B cell (primary cell): ENCODE measurements around the gene FLNA. TPM values are rescaled to one million over a fixed set of nuclear protein-coding genes. Genes with fewer than 3 reads are reported as not detected.

Experiments
- ATAC-seq: fragments of 200-7000 bp; cut with Tn5 transposase; one replicate; pipeline ENCODE4 v1.10.0; 2021; ENCODE audit warnings: low read depth, mild to moderate bottlenecking, moderate number of reproducible peaks, moderate library complexity
- CTCF ChIA-PET: fragments of 350-600 bp; sonication (Branson Sonifier 250); formaldehyde crosslinking; loops from one replicate; lab custom pipeline; 2021; ENCODE audit warnings: antibody characterized with exemption, inconsistent platforms; lab: Charles Lee
- POLR2A ChIA-PET: fragments of 350-600 bp; sonication (Branson Sonifier 250); formaldehyde crosslinking; loops from one replicate; lab custom pipeline; 2021; ENCODE audit warnings: antibody characterized with exemption; lab: Charles Lee
- DNase-seq: peaks from one replicate; pipeline ENCODE4 v3.0.0; 2013
- H2AFZ ChIP-seq: 2 replicates; pipeline ENCODE4 v1.6.1; 2012; ENCODE audit warnings: mild to moderate bottlenecking, low read depth, low read length; ENCODE audit not compliant: insufficient read depth, poor library complexity, severe bottlenecking
- H3K27ac ChIP-seq, 2 donors: 1 replicate in 1 of 2; 2 replicates in 1 of 2; pipeline ENCODE4 v1.5.1; 2012 to 2013; ENCODE audit warnings: low read length in 2 of 2, mild to moderate bottlenecking in 2 of 2, moderate library complexity in 1 of 2
- H3K27me3 ChIP-seq, 4 experiments: fragments of 200-600 bp in 1 of 4; sonication (generic) in 1 of 4; replicated peaks in 1 of 4; 1 replicate in 2 of 4; 2 replicates in 2 of 4; pipeline versions ENCODE4 v1.6.1 to v1.7.0; 2013 to 2016; ENCODE audit warnings: low read length in 3 of 4, mild to moderate bottlenecking in 2 of 4, mixed read lengths in 1 of 4, moderate library complexity in 1 of 4; ENCODE audit not compliant: insufficient read depth in 4 of 4, control insufficient read depth in 3 of 4; ENCODE audit errors: control extremely low read depth in 1 of 4
- H3K36me3 ChIP-seq, 2 experiments: replicated peaks in 1 of 2; 1 replicate in 1 of 2; 2 replicates in 1 of 2; pipeline versions ENCODE4 v1.6.1 to v1.7.1; 2013; ENCODE audit warnings: low read length in 1 of 2; ENCODE audit not compliant: insufficient read depth in 2 of 2, control insufficient read depth in 1 of 2; ENCODE audit errors: control extremely low read depth in 1 of 2, extremely low read depth in 1 of 2
- H3K4me1 ChIP-seq, 2 donors: fragments of 200-600 bp in 1 of 2; sonication (generic) in 1 of 2; 1 replicate in 1 of 2; 2 replicates in 1 of 2; pipeline versions ENCODE4 v1.5.1 to v1.6.1; 2013 to 2017; ENCODE audit warnings: low read length in 2 of 2; ENCODE audit not compliant: control insufficient read depth in 2 of 2, insufficient read depth in 2 of 2
- H3K4me2 ChIP-seq: replicated peaks from 2 replicates; pipeline ENCODE3; 2012; ENCODE audit warnings: mild to moderate bottlenecking, low read depth, low read length; ENCODE audit not compliant: poor library complexity, severe bottlenecking
- H3K4me3 ChIP-seq, 5 experiments: fragments of 200-600 bp in 1 of 5; sonication (generic) in 1 of 5; 1 replicate in 3 of 5; 2 replicates in 2 of 5; pipeline versions ENCODE4 v1.5.1 to v1.7.0; 2011 to 2016; ENCODE audit warnings: low read length in 4 of 5, mild to moderate bottlenecking in 4 of 5, low read depth in 2 of 5, control low read depth in 1 of 5, moderate library complexity in 1 of 5; ENCODE audit not compliant: insufficient read depth in 1 of 5; ENCODE audit errors: control extremely low read depth in 1 of 5, extremely low read depth in 1 of 5
- H3K79me2 ChIP-seq: fragments of 200-600 bp; sonication (generic); one replicate; pipeline ENCODE4 v1.6.0; 2016; ENCODE audit warnings: low read length; ENCODE audit not compliant: control insufficient read depth, insufficient read depth
- H3K9ac ChIP-seq: fragments of 200-600 bp; sonication (generic); 2 replicates; pipeline ENCODE4 v1.6.1; 2017; ENCODE audit warnings: mild to moderate bottlenecking, low read length, moderate library complexity
- H3K9me3 ChIP-seq, 3 donors: one replicate each; pipeline versions ENCODE4 v1.6.1 to v1.7.1; 2013; ENCODE audit warnings: low read length in 2 of 3; ENCODE audit not compliant: control insufficient read depth in 2 of 3, insufficient read depth in 1 of 3; ENCODE audit errors: control extremely low read depth in 1 of 3
- H4K20me1 ChIP-seq: 2 replicates; pipeline ENCODE4 v1.6.0; 2012; ENCODE audit warnings: mild to moderate bottlenecking, low read length; ENCODE audit not compliant: insufficient read depth, control insufficient read depth, poor library complexity, severe bottlenecking
- H3K27ac Mint-ChIP-seq: one replicate; pipeline ENCODE4 v1.8.0; 2021; ENCODE audit warnings: mixed read lengths
- H3K27me3 Mint-ChIP-seq: one replicate; pipeline ENCODE4 v1.8.0; 2021; ENCODE audit warnings: mixed read lengths
- H3K4me1 Mint-ChIP-seq: one replicate; pipeline ENCODE4 v1.8.0; 2021; ENCODE audit warnings: mixed read lengths
- H3K4me3 Mint-ChIP-seq: one replicate; pipeline ENCODE4 v1.8.0; 2021; ENCODE audit warnings: mixed read lengths
- H3K9me3 Mint-ChIP-seq: one replicate; pipeline ENCODE4 v1.8.0; 2022; ENCODE audit warnings: mixed read lengths; ENCODE audit not compliant: insufficient read depth
- EZH2 ChIP-seq: IDR thresholded peaks from 2 replicates; pipeline ENCODE4 v1.6.1; 2012; ENCODE audit warnings: borderline replicate concordance, low read depth, mild to moderate bottlenecking, moderate library complexity, low read length; ENCODE audit not compliant: insufficient read depth, poor library complexity, severe bottlenecking
- WGBS: methylation state at CpG from one replicate; pipeline ENCODE4 v1.1.5; 2013; ENCODE audit warnings: missing lambda C conversion rate; ENCODE audit not compliant: insufficient coverage; 5-methylcytosine and 5-hydroxymethylcytosine counted together
- intact Hi-C: fragments of 100-400 bp; cut with micrococcal nuclease; formaldehyde crosslinking; loops from one replicate; pipeline ENCODE4 v1.10.0; 2022
- polyA plus RNA-seq: library from polyadenylated mRNA; depleted of rRNA; stranded (reverse); fragments of >200 nt; gene quantifications from 2 replicates; pipeline ENCODE4 v1.2.3, GENCODE V29; 2012
- total RNA-seq, 2 donors: library from RNA; stranded (reverse); fragments of 120-200 nt in 1 of 2; gene quantifications; 1 replicate in 1 of 2; 2 replicates in 1 of 2; pipeline versions ENCODE4 v1.2.3 to v1.2.4, GENCODE V29; 2013 to 2022
- TF ChIP-seq, protein P1 (sequence below): fragments of 200-600 bp; IDR thresholded peaks from one replicate; pipeline ENCODE4 v1.8.0; 2022; ENCODE audit warnings: antibody characterized with exemption, mild to moderate bottlenecking

FLNA gene
- total and polyA plus RNA-seq, 2 donors (not counting 1 experiment from before 2014, with no cell fraction given): 342 to 510 TPM

DNA sequence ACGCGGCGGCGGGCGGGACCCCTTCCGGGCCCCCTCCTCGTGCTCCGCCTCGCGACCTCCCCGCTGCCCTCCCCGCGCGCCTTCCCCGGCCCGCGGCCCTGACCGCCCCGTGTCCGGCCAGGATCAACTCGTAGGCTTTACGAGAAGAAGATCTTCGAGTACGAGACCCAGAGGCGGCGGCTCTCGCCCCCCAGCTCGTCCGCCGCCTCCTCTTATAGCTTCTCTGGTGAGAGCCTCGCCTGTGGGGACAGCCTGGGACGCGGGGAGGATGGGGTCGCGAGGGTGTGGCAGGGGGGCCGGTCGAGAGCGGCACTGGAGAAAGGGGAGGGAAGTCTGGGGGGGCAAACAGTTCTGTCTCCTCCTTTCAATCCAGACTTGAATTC, 5.1 kb upstream of the FLNA start:
- no peaks in the 10 kb centered on the region for H3K9me3 Mint-ChIP-seq
- no peaks in the 10 kb centered on the region for H3K27me3 Mint-ChIP-seq
- Histone ChIP-seq H3K9ac (peak overlapping the region; percentile 95), H3K36me3 (peaks cover 0 to 7% of the 10 kb centered on the region in 2 experiments), H3K27me3 (no peaks in the 10 kb centered on the region), H3K4me3 (peak overlapping the region in 4 of 5 experiments; percentile 67 to 83 (median 72)), H4K20me1 (no peaks in the 10 kb centered on the region), H2AFZ (peak overlapping the region; percentile 33), H3K4me1 (peaks cover 23 to 33% of the 10 kb centered on the region in 2 donors), H3K9me3 (no peaks in the 10 kb centered on the region), H3K79me2 (peaks cover 10% of the 10 kb centered on the region), H3K4me2 (peak overlapping the region; percentile 83), H3K27ac (peak overlapping the region; percentile 90 to 99)
- peaks cover 26% of the 10 kb centered on the region for H3K4me1 Mint-ChIP-seq
- 0% methylated on average over 30 of the region's 38 CpGs for WGBS
- DNase-seq: no peak
- CTCF ChIA-PET: no interaction called here
- ATAC-seq: no peak
- peak overlapping the region; percentile 86 for H3K4me3 Mint-ChIP-seq
- intact Hi-C loops: loop anchor here (1.0 to 10.0 kb wide), 3 partner anchors 8 to 407 kb away; partner anchors contain the start of genes HCFC1, MECP2 and TMEM187
- POLR2A ChIA-PET: interaction anchor here (0.7 to 1.8 kb wide), 5 partner anchors 8 to 32 kb away, joined by 3 to 8 read pairs (median 5); partner anchors contain the start of gene RPL10
- peak overlapping the region; percentile 91 for H3K27ac Mint-ChIP-seq
- TF ChIP-seq EZH2: no peak
- TF ChIP-seq, protein P1, sequence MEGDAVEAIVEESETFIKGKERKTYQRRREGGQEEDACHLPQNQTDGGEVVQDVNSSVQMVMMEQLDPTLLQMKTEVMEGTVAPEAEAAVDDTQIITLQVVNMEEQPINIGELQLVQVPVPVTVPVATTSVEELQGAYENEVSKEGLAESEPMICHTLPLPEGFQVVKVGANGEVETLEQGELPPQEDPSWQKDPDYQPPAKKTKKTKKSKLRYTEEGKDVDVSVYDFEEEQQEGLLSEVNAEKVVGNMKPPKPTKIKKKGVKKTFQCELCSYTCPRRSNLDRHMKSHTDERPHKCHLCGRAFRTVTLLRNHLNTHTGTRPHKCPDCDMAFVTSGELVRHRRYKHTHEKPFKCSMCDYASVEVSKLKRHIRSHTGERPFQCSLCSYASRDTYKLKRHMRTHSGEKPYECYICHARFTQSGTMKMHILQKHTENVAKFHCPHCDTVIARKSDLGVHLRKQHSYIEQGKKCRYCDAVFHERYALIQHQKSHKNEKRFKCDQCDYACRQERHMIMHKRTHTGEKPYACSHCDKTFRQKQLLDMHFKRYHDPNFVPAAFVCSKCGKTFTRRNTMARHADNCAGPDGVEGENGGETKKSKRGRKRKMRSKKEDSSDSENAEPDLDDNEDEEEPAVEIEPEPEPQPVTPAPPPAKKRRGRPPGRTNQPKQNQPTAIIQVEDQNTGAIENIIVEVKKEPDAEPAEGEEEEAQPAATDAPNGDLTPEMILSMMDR: no peak

DNA sequence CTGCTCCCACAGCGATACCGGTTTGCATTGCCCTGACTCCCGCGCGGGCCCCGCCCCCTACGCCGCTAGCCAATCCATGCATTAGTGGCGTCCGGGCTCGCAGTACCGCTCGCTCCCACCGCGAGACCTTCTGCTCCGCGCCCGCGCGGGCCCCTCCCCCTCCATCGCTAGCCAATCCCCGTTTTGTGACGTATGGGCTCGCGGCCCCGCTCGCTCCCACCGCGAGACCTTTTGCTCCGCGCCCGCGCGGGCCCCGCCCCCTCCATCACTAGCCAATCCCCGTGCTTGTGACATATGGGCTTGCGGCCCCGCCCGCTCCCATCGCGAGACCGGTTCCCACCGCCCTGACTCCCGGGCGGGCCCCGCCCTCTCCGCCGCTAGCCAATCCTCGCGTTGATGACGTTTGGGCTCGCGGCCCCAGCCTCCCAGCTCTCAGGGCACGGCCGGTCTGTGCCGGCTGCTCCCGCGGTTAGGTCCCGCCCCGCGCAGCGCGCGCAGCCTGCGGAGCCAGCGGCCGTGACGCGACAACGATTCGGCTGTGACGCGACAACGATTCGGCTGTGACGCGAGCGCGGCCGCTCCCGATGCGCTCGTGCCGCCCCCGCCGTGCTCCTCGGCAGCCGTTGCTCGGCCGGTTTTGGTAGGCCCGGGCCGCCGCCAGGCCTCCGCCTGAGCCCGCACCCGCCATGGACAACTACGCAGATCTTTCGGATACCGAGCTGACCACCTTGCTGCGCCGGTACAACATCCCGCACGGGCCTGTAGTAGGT, 4.5 kb upstream of the FLNA start, which contains the start of gene EMD:
Gene EMD (plus strand): TSS at position 497 of the 770 bp plus-strand sequence. CDS start 190 bp downstream, at position 687.
- Histone ChIP-seq H3K9ac (peak within 1 kb of the TSS; percentile 95), H3K36me3 (peaks cover 0 to 7% of the 10 kb centered on the region in 2 experiments), H3K79me2 (peaks cover 10% of the 10 kb centered on the region), H2AFZ (peak within 1 kb of the TSS; percentile 42), H3K9me3 (no peaks in the 10 kb centered on the region), H3K27ac (peak within 1 kb of the TSS; percentile 90 to 99), H3K27me3 (no peaks in the 10 kb centered on the region), H4K20me1 (no peaks in the 10 kb centered on the region), H3K4me2 (peak within 1 kb of the TSS; percentile 83), H3K4me3 (peak within 1 kb of the TSS in 4 of 5 experiments; percentile 67 to 83 (median 72)), H3K4me1 (peaks cover 21 to 33% of the 10 kb centered on the region in 2 donors)
- Mint-ChIP-seq H3K9me3 (no peaks in the 10 kb centered on the region), H3K4me1 (peaks cover 24% of the 10 kb centered on the region), H3K27me3 (no peaks in the 10 kb centered on the region), H3K27ac (peak within 1 kb of the TSS; percentile 92), H3K4me3 (peak within 1 kb of the TSS; percentile 86)
- TF ChIP-seq, protein P1: no peak
- TF ChIP-seq EZH2: no peak
- ChIA-PET POLR2A (interaction anchor here (0.6 to 1.8 kb wide), 7 partner anchors 8 to 33 kb away, joined by 3 to 8 read pairs (median 4); partner anchors contain the start of genes RPL10 and TAFAZZIN), CTCF (no interaction called here)
- peak; percentile 98 for DNase-seq
- WGBS: under 1% methylated on average over 68 of the region's 103 CpGs
- intact Hi-C loops: loop anchor here (1.0 to 10.0 kb wide), 3 partner anchors 8 to 407 kb away; partner anchors contain the start of genes HCFC1, MECP2 and TMEM187
- ATAC-seq: peak; percentile 79
